Measurements from ENCODE around the gene CADPS.

The CADPS gene

GRCh38 chr3:62525281-62525680 lies 349.9 kb downstream of the CADPS start:
- Histone ChIP-seq H3K27me3 (ENCODE audit: insufficient read depth, low read depth, severe bottlenecking) (no peaks in the 10 kb centered on the region), H3K36me3 (peaks cover 6% of the 10 kb centered on the region; the same call in 1 of the 2 replicates), H3K9me3 (ENCODE audit: severe bottlenecking) (no peaks in the 10 kb centered on the region), H3K27ac (no peak overlapping the region), H3K4me3 (ENCODE audit: low read depth, low read length) (no peak overlapping the region)
- no peak for TF ChIP-seq CTCF (IDR thresholded peaks at IDR 0.05; ENCODE audit: low read depth, low read length)
- DNase-seq = no peak

GRCh38 chr3:62523672-62524071 lies 351.5 kb downstream of the CADPS start:
- H3K27me3 ChIP-seq (ENCODE audit: insufficient read depth, low read depth, severe bottlenecking) = no peaks in the 10 kb centered on the region
- no peaks in the 10 kb centered on the region for H3K9me3 ChIP-seq (ENCODE audit: severe bottlenecking)
- no peak overlapping the region for H3K27ac ChIP-seq
- no peak overlapping the region for H3K4me3 ChIP-seq (ENCODE audit: low read depth, low read length)
- no peak for DNase-seq
- TF ChIP-seq CTCF (IDR thresholded peaks at IDR 0.05; ENCODE audit: low read depth, low read length) = no peak
- no peaks in the 10 kb centered on the region for H3K36me3 ChIP-seq

- Histone ChIP-seq H3K36me3 (no peaks in the 10 kb centered on the region; the same call in 1 of the 2 replicates), H3K27ac (no peak overlapping the region), H3K27me3 (ENCODE audit: insufficient read depth, low read depth, severe bottlenecking) (no peaks in the 10 kb centered on the region), H3K9me3 (ENCODE audit: severe bottlenecking) (no peaks in the 10 kb centered on the region), H3K4me3 (ENCODE audit: low read depth, low read length) (no peak overlapping the region)
- no peak for TF ChIP-seq CTCF (IDR thresholded peaks at IDR 0.05; ENCODE audit: low read depth, low read length)
- DNase-seq = no peak
Measured at GRCh38 chr3:62521464-62522105, 353.6 kb downstream of the CADPS start.

- Histone ChIP-seq H3K27me3 (ENCODE audit: insufficient read depth, low read depth, severe bottlenecking) (no peaks in the 10 kb centered on the region), H3K27ac (no peak overlapping the region), H3K4me3 (ENCODE audit: low read depth, low read length) (no peak overlapping the region), H3K9me3 (ENCODE audit: severe bottlenecking) (no peaks in the 10 kb centered on the region), H3K36me3 (peaks cover 4% of the 10 kb centered on the region)
- TF ChIP-seq CTCF (IDR thresholded peaks at IDR 0.05; ENCODE audit: low read depth, low read length) = no peak
- DNase-seq = no peak
Measured at GRCh38 chr3:62503516-62503915, 371.7 kb downstream of the CADPS start.

GRCh38 chr3:62502315-62503300 lies 372.6 kb downstream of the CADPS start:
- Histone ChIP-seq H3K36me3 (peaks cover 8% of the 10 kb centered on the region), H3K27ac (no peak overlapping the region), H3K4me3 (ENCODE audit: low read depth, low read length) (no peak overlapping the region), H3K9me3 (ENCODE audit: severe bottlenecking) (no peaks in the 10 kb centered on the region), H3K27me3 (ENCODE audit: insufficient read depth, low read depth, severe bottlenecking) (no peaks in the 10 kb centered on the region)
- TF ChIP-seq CTCF (IDR thresholded peaks at IDR 0.05; ENCODE audit: low read depth, low read length) = no peak
- DNase-seq = no peak

All from WERI-Rb-1 (cell line).